HL-60/S4 (cell line): ENCODE data around the gene HEATR5B.
"Not testable (repeated sequence)": the region's sequence is repeated elsewhere in the genome, so short reads cannot be mapped to it uniquely, and the experiment has no call there.

ENCODE experiments used
- in situ Hi-C: fragments of 300-500 bp; cut with MboI; formaldehyde crosslinking; loops from 2 replicates; pipeline ENCODE4 v1.14.3; 2022; ENCODE audit warnings: low sequenced_read_pairs

HEATR5B gene

GRCh38 chr2:36951027-36951518 lies 133.1 kb downstream of the HEATR5B start:
- in situ Hi-C loops = no loop called here

- in situ Hi-C loops = no loop called here
Observed at GRCh38 chr2:36949845-36950244, 134.3 kb downstream of the HEATR5B start.

- in situ Hi-C loops = not testable (repeated sequence)
Observed at GRCh38 chr2:36945240-36945639, 138.9 kb downstream of the HEATR5B start.

DNA sequence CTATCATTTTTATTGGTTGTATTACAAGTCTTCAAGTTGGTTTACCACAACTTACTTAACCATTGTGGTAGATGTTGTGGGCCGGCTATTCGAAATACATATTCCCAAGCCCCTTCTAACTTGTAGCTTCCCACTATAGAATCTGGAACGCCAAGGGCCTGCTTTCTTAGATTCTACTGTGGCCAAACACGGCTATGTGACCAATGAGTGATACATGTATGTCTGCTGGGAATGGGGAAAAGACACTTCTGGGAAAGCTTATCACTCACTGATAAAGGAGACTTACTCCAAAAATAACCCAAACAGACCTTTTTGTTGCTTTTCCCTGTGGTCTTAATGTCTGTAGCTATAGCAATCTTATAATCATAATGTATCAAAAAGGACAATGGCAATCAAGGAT lies 142.3 kb downstream of the HEATR5B start:
- in situ Hi-C loops = no loop called here

GRCh38 chr2:36936526-36936925 lies 147.6 kb downstream of the HEATR5B start:
- in situ Hi-C loops = not testable (repeated sequence)

- in situ Hi-C loops = not testable (repeated sequence)
Observed at GRCh38 chr2:36931688-36932087, 152.5 kb downstream of the HEATR5B start.
